GM12873 (cell line): ENCODE results near the gene SORD.

Experiments
- CTCF ChIP-seq: IDR thresholded peaks from 2 replicates; pipeline ENCODE4 v1.5.1; 2012; ENCODE audit warnings: low read depth, mild to moderate bottlenecking, moderate library complexity, low read length, control low read depth; ENCODE audit not compliant: insufficient read depth; ENCODE audit errors: missing control alignments

The SORD gene

GRCh38 chr15:45112143-45112590 is 89.2 kb downstream of the SORD start:
- TF ChIP-seq CTCF, result no peak

- no peak for TF ChIP-seq CTCF
These were observed 89.8 kb downstream of the SORD start for GRCh38 chr15:45112591-45113379.

GRCh38 chr15:45113380-45113990 is 90.5 kb downstream of the SORD start:
- no peak for TF ChIP-seq CTCF

GRCh38 chr15:45114076-45114750 is 91.2 kb downstream of the SORD start, which contains the start of the genes DUOX2 and DUOXA2:
Gene DUOX2 (minus strand): TSS chr15:45114172. CDS start chr15:45113411, 761 bp downstream.
Gene DUOXA2 (plus strand): TSS chr15:45114326. CDS start chr15:45114606, 280 bp downstream.
- no peak for TF ChIP-seq CTCF

GRCh38 chr15:45114751-45115085 is 91.7 kb downstream of the SORD start:
- TF ChIP-seq CTCF, result no peak

- TF ChIP-seq CTCF, result no peak
These were observed 92.4 kb downstream of the SORD start for GRCh38 chr15:45115312-45115820.

- no peak for TF ChIP-seq CTCF
These were observed 93.0 kb downstream of the SORD start for GRCh38 chr15:45116006-45116481.
